B cell (primary cell): ENCODE measurements around the gene PAX4. TPM values are rescaled to one million over a fixed set of nuclear protein-coding genes. Genes with fewer than 3 reads are reported as not detected.

ENCODE experiments used
- ATAC-seq: fragments of 200-7000 bp; cut with Tn5 transposase; one replicate; pipeline ENCODE4 v1.10.0; 2021; ENCODE audit warnings: low read depth, mild to moderate bottlenecking, moderate number of reproducible peaks, moderate library complexity
- CTCF ChIA-PET: fragments of 350-600 bp; sonication (Branson Sonifier 250); formaldehyde crosslinking; loops from one replicate; lab custom pipeline; 2021; ENCODE audit warnings: antibody characterized with exemption, inconsistent platforms; lab: Charles Lee
- POLR2A ChIA-PET: fragments of 350-600 bp; sonication (Branson Sonifier 250); formaldehyde crosslinking; loops from one replicate; lab custom pipeline; 2021; ENCODE audit warnings: antibody characterized with exemption; lab: Charles Lee
- DNase-seq: peaks from one replicate; pipeline ENCODE4 v3.0.0; 2013
- H2AFZ ChIP-seq: 2 replicates; pipeline ENCODE4 v1.6.1; 2012; ENCODE audit warnings: mild to moderate bottlenecking, low read depth, low read length; ENCODE audit not compliant: insufficient read depth, poor library complexity, severe bottlenecking
- H3K27ac ChIP-seq, 2 donors: 1 replicate in 1 of 2; 2 replicates in 1 of 2; pipeline ENCODE4 v1.5.1; 2012 to 2013; ENCODE audit warnings: low read length in 2 of 2, mild to moderate bottlenecking in 2 of 2, moderate library complexity in 1 of 2
- H3K27me3 ChIP-seq, 4 experiments: fragments of 200-600 bp in 1 of 4; sonication (generic) in 1 of 4; replicated peaks in 1 of 4; 1 replicate in 2 of 4; 2 replicates in 2 of 4; pipeline versions ENCODE4 v1.6.1 to v1.7.0; 2013 to 2016; ENCODE audit warnings: low read length in 3 of 4, mild to moderate bottlenecking in 2 of 4, mixed read lengths in 1 of 4, moderate library complexity in 1 of 4; ENCODE audit not compliant: insufficient read depth in 4 of 4, control insufficient read depth in 3 of 4; ENCODE audit errors: control extremely low read depth in 1 of 4
- H3K36me3 ChIP-seq, 2 experiments: replicated peaks in 1 of 2; 1 replicate in 1 of 2; 2 replicates in 1 of 2; pipeline versions ENCODE4 v1.6.1 to v1.7.1; 2013; ENCODE audit warnings: low read length in 1 of 2; ENCODE audit not compliant: insufficient read depth in 2 of 2, control insufficient read depth in 1 of 2; ENCODE audit errors: control extremely low read depth in 1 of 2, extremely low read depth in 1 of 2
- H3K4me1 ChIP-seq, 2 donors: fragments of 200-600 bp in 1 of 2; sonication (generic) in 1 of 2; 1 replicate in 1 of 2; 2 replicates in 1 of 2; pipeline versions ENCODE4 v1.5.1 to v1.6.1; 2013 to 2017; ENCODE audit warnings: low read length in 2 of 2; ENCODE audit not compliant: control insufficient read depth in 2 of 2, insufficient read depth in 2 of 2
- H3K4me2 ChIP-seq: replicated peaks from 2 replicates; pipeline ENCODE3; 2012; ENCODE audit warnings: mild to moderate bottlenecking, low read depth, low read length; ENCODE audit not compliant: poor library complexity, severe bottlenecking
- H3K4me3 ChIP-seq, 5 experiments: fragments of 200-600 bp in 1 of 5; sonication (generic) in 1 of 5; 1 replicate in 3 of 5; 2 replicates in 2 of 5; pipeline versions ENCODE4 v1.5.1 to v1.7.0; 2011 to 2016; ENCODE audit warnings: low read length in 4 of 5, mild to moderate bottlenecking in 4 of 5, low read depth in 2 of 5, control low read depth in 1 of 5, moderate library complexity in 1 of 5; ENCODE audit not compliant: insufficient read depth in 1 of 5; ENCODE audit errors: control extremely low read depth in 1 of 5, extremely low read depth in 1 of 5
- H3K79me2 ChIP-seq: fragments of 200-600 bp; sonication (generic); one replicate; pipeline ENCODE4 v1.6.0; 2016; ENCODE audit warnings: low read length; ENCODE audit not compliant: control insufficient read depth, insufficient read depth
- H3K9ac ChIP-seq: fragments of 200-600 bp; sonication (generic); 2 replicates; pipeline ENCODE4 v1.6.1; 2017; ENCODE audit warnings: mild to moderate bottlenecking, low read length, moderate library complexity
- H3K9me3 ChIP-seq, 3 donors: one replicate each; pipeline versions ENCODE4 v1.6.1 to v1.7.1; 2013; ENCODE audit warnings: low read length in 2 of 3; ENCODE audit not compliant: control insufficient read depth in 2 of 3, insufficient read depth in 1 of 3; ENCODE audit errors: control extremely low read depth in 1 of 3
- H4K20me1 ChIP-seq: 2 replicates; pipeline ENCODE4 v1.6.0; 2012; ENCODE audit warnings: mild to moderate bottlenecking, low read length; ENCODE audit not compliant: insufficient read depth, control insufficient read depth, poor library complexity, severe bottlenecking
- H3K27ac Mint-ChIP-seq: one replicate; pipeline ENCODE4 v1.8.0; 2021; ENCODE audit warnings: mixed read lengths
- H3K27me3 Mint-ChIP-seq: one replicate; pipeline ENCODE4 v1.8.0; 2021; ENCODE audit warnings: mixed read lengths
- H3K4me1 Mint-ChIP-seq: one replicate; pipeline ENCODE4 v1.8.0; 2021; ENCODE audit warnings: mixed read lengths
- H3K4me3 Mint-ChIP-seq: one replicate; pipeline ENCODE4 v1.8.0; 2021; ENCODE audit warnings: mixed read lengths
- H3K9me3 Mint-ChIP-seq: one replicate; pipeline ENCODE4 v1.8.0; 2022; ENCODE audit warnings: mixed read lengths; ENCODE audit not compliant: insufficient read depth
- EZH2 ChIP-seq: IDR thresholded peaks from 2 replicates; pipeline ENCODE4 v1.6.1; 2012; ENCODE audit warnings: borderline replicate concordance, low read depth, mild to moderate bottlenecking, moderate library complexity, low read length; ENCODE audit not compliant: insufficient read depth, poor library complexity, severe bottlenecking
- WGBS: methylation state at CpG from one replicate; pipeline ENCODE4 v1.1.5; 2013; ENCODE audit warnings: missing lambda C conversion rate; ENCODE audit not compliant: insufficient coverage; 5-methylcytosine and 5-hydroxymethylcytosine counted together
- intact Hi-C: fragments of 100-400 bp; cut with micrococcal nuclease; formaldehyde crosslinking; loops from one replicate; pipeline ENCODE4 v1.10.0; 2022
- polyA plus RNA-seq: library from polyadenylated mRNA; depleted of rRNA; stranded (reverse); fragments of >200 nt; gene quantifications from 2 replicates; pipeline ENCODE4 v1.2.3, GENCODE V29; 2012
- total RNA-seq, 2 donors: library from RNA; stranded (reverse); fragments of 120-200 nt in 1 of 2; gene quantifications; 1 replicate in 1 of 2; 2 replicates in 1 of 2; pipeline versions ENCODE4 v1.2.3 to v1.2.4, GENCODE V29; 2013 to 2022
- TF ChIP-seq, protein P1 (sequence below): fragments of 200-600 bp; IDR thresholded peaks from one replicate; pipeline ENCODE4 v1.8.0; 2022; ENCODE audit warnings: antibody characterized with exemption, mild to moderate bottlenecking

The PAX4 gene
- total and polyA plus RNA-seq, 2 donors (not counting 1 experiment from before 2014, with no cell fraction given), result not detected

DNA sequence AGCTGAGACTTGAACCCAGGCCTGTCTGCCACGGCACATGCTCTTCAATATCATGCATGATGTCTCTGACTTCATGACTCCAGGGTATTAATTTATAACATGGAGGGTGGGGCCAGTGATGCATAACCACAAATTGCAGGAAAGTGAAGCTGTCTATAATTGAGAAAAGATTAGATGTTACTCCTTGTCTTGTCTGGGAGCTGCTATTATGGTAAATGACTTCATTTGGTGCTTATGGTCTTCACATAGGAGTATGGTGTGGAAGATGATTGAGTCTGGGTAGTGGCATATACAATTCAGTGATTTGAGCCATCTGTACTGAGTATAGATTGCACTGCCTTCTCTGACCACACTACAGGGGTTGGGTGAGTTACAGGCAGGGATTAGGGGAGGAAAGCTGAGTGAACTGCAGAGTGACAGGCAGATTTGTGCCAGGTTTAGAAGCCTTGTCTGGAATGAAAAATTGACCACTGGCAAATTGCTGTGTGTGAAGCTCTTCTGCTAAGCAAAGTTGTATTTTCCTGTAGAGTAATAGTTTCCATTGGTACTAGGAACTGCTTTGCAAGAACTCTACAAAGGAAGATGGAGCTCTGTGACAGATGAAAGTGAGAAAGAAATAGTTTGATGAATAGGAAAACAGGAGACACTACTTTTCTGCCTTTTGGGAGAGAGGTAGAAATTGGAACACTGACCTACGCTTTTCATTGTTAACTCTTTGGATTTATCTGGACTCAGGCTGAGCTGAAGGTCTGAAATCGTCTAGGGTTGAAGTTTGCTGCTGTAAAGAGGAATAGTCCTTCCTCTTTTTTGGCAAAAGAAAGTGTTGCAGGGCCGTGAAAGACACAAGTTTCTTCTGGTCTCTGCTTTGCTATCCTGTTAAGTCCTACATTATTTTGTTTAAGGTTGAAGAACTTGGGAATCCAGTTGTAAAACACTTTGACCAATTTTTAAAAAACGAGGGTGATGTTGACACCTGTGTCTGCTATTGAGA, 36.8 kb upstream of the PAX4 start:
- ChIA-PET POLR2A (no interaction called here), CTCF (interaction anchor here (0.8 kb wide), 1 partner anchor 30 kb away, joined by 4 read pairs; no protein-coding TSS in a partner anchor)
- WGBS, result 56% methylated on average over 4 of the region's 5 CpGs
- Histone ChIP-seq H2AFZ (peak overlapping the region; percentile 13), H3K9me3 (peaks cover 0 to 3% (median 0%) of the 10 kb centered on the region in 3 donors), H3K27ac (peak overlapping the region in 1 of 2 donors; percentile 23), H3K9ac (no peak overlapping the region), H3K4me1 (peaks cover 38 to 41% of the 10 kb centered on the region in 2 donors), H3K36me3 (peaks cover 0 to 4% of the 10 kb centered on the region in 2 experiments), H4K20me1 (peaks cover 55% of the 10 kb centered on the region), H3K79me2 (peaks cover 76% of the 10 kb centered on the region), H3K27me3 (no peaks in the 10 kb centered on the region), H3K4me3 (no peak overlapping the region), H3K4me2 (peak overlapping the region; percentile 20)
- Mint-ChIP-seq H3K27me3 (no peaks in the 10 kb centered on the region), H3K4me3 (peak overlapping the region; percentile 49), H3K9me3 (no peaks in the 10 kb centered on the region), H3K27ac (peak overlapping the region; percentile 54), H3K4me1 (peaks cover 55% of the 10 kb centered on the region)
- intact Hi-C loops, result loop anchor here (5.0 kb wide), 1 partner anchor 1848 kb away; the partner anchor contains the start of gene SMKR1
- TF ChIP-seq, protein P1, sequence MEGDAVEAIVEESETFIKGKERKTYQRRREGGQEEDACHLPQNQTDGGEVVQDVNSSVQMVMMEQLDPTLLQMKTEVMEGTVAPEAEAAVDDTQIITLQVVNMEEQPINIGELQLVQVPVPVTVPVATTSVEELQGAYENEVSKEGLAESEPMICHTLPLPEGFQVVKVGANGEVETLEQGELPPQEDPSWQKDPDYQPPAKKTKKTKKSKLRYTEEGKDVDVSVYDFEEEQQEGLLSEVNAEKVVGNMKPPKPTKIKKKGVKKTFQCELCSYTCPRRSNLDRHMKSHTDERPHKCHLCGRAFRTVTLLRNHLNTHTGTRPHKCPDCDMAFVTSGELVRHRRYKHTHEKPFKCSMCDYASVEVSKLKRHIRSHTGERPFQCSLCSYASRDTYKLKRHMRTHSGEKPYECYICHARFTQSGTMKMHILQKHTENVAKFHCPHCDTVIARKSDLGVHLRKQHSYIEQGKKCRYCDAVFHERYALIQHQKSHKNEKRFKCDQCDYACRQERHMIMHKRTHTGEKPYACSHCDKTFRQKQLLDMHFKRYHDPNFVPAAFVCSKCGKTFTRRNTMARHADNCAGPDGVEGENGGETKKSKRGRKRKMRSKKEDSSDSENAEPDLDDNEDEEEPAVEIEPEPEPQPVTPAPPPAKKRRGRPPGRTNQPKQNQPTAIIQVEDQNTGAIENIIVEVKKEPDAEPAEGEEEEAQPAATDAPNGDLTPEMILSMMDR, result no peak
- no peak for TF ChIP-seq EZH2
- ATAC-seq (no peak), DNase-seq (peak; percentile 23)
